B cell (primary cell): ENCODE measurements around the gene CENPO.

ENCODE experiments used
- EZH2 ChIP-seq: IDR thresholded peaks from 2 replicates; pipeline ENCODE4 v1.6.1; 2012; ENCODE audit warnings: borderline replicate concordance, low read depth, mild to moderate bottlenecking, moderate library complexity, low read length; ENCODE audit not compliant: insufficient read depth, poor library complexity, severe bottlenecking
- TF ChIP-seq, protein P1 (sequence below): fragments of 200-600 bp; IDR thresholded peaks from one replicate; pipeline ENCODE4 v1.8.0; 2022; ENCODE audit warnings: antibody characterized with exemption, mild to moderate bottlenecking

DNA sequence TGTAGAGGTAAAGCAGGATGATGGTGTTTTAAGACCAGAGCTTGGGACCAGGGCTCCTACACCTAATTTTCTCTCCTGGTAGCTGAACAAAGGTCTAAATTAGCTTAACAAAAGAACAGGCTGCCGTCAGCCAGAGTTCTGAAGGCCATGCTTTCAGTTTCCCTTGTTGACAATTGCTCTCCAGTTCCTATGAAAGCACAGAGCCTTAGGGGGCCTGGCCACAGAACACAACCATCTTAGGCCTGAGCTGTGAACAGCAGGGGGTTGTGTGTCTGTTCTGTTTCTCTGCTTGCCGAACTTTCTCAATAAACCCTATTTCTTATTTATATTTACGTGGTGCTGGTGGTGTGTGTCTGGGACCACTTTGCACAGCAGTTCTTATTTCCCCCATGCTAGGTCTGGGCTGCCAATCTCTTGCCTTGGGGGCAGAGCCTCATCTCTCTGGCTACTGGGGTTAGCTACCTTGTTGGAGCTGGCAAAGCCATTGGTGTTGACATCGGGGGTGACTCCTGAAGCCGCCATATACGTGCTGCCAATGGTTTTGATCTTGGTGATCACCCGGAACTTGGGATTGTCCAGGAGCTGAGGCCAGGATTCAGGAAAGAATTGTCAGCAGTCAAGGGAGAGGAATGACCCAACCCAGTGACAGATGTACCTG lies 29.0 kb downstream of the CENPO start:
- TF ChIP-seq, protein P1, sequence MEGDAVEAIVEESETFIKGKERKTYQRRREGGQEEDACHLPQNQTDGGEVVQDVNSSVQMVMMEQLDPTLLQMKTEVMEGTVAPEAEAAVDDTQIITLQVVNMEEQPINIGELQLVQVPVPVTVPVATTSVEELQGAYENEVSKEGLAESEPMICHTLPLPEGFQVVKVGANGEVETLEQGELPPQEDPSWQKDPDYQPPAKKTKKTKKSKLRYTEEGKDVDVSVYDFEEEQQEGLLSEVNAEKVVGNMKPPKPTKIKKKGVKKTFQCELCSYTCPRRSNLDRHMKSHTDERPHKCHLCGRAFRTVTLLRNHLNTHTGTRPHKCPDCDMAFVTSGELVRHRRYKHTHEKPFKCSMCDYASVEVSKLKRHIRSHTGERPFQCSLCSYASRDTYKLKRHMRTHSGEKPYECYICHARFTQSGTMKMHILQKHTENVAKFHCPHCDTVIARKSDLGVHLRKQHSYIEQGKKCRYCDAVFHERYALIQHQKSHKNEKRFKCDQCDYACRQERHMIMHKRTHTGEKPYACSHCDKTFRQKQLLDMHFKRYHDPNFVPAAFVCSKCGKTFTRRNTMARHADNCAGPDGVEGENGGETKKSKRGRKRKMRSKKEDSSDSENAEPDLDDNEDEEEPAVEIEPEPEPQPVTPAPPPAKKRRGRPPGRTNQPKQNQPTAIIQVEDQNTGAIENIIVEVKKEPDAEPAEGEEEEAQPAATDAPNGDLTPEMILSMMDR = no peak
- TF ChIP-seq EZH2 = no peak
